Omental fat pad (tissue), 4 donors: Measurements from ENCODE around the gene NYNRIN. TPM values are rescaled to one million over a fixed set of nuclear protein-coding genes. Genes with fewer than 3 reads are reported as not detected.

ENCODE experiments used
- ATAC-seq: fragments of 150-250 bp; one replicate; pipeline ENCODE4 v1.9.1; 2016; ENCODE audit warnings: mild to moderate bottlenecking, moderate library complexity; ENCODE audit not compliant: low FRiP score
- DNase-seq: peaks from one replicate; pipeline ENCODE4 v3.0.0-alpha.2; 2019; ENCODE audit warnings: low spot score
- total RNA-seq, 4 donors: library from RNA; depleted of rRNA; stranded (reverse); fragments of >200 nt; gene quantifications; one replicate each; pipeline ENCODE4 v1.1.0, GENCODE V29; 2016
- TF ChIP-seq, protein P1 (sequence below), 3 donors: fragments of 450-650 bp; IDR thresholded peaks; one replicate each; pipeline ENCODE4 v1.5.1; 2016 to 2017; ENCODE audit warnings: antibody characterized with exemption in 3 of 3, mild to moderate bottlenecking in 3 of 3, moderate library complexity in 2 of 3

Gene NYNRIN
- total RNA-seq, 4 donors from 2014 or later = 4.6 to 24.9 (median 13.0) TPM

DNA sequence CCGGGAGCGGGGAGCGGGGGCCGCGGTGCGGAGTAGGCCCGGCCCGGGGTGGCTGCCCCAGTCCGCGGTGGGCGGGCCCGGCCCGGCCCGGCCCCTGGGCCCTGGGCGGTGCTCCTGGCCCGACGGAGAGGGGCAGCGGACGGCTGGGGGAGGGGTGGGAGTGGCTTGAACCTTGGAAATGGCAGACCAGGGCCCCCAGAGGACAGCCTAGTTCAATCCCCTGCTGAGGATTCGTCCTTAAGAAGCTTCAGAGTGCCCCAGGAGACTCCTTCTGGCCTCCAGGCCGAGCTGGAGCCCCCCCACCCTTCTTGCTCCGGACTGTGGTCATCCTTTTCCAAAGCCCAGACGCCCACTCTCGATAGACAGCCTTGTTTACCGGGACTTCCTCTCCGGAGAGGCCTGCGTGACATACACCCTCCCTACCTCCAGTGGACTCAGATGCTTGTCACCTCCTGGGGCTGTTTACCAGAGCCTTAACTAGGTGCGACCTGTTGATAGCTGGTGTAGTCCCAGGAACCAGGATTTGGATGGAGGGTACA is 31.4 kb downstream of the NYNRIN start:
- TF ChIP-seq, protein P1, sequence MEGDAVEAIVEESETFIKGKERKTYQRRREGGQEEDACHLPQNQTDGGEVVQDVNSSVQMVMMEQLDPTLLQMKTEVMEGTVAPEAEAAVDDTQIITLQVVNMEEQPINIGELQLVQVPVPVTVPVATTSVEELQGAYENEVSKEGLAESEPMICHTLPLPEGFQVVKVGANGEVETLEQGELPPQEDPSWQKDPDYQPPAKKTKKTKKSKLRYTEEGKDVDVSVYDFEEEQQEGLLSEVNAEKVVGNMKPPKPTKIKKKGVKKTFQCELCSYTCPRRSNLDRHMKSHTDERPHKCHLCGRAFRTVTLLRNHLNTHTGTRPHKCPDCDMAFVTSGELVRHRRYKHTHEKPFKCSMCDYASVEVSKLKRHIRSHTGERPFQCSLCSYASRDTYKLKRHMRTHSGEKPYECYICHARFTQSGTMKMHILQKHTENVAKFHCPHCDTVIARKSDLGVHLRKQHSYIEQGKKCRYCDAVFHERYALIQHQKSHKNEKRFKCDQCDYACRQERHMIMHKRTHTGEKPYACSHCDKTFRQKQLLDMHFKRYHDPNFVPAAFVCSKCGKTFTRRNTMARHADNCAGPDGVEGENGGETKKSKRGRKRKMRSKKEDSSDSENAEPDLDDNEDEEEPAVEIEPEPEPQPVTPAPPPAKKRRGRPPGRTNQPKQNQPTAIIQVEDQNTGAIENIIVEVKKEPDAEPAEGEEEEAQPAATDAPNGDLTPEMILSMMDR (IDR thresholded peaks at IDR 0.05) = no peak
- DNase-seq (no peak), ATAC-seq (peak; percentile 85)

DNA sequence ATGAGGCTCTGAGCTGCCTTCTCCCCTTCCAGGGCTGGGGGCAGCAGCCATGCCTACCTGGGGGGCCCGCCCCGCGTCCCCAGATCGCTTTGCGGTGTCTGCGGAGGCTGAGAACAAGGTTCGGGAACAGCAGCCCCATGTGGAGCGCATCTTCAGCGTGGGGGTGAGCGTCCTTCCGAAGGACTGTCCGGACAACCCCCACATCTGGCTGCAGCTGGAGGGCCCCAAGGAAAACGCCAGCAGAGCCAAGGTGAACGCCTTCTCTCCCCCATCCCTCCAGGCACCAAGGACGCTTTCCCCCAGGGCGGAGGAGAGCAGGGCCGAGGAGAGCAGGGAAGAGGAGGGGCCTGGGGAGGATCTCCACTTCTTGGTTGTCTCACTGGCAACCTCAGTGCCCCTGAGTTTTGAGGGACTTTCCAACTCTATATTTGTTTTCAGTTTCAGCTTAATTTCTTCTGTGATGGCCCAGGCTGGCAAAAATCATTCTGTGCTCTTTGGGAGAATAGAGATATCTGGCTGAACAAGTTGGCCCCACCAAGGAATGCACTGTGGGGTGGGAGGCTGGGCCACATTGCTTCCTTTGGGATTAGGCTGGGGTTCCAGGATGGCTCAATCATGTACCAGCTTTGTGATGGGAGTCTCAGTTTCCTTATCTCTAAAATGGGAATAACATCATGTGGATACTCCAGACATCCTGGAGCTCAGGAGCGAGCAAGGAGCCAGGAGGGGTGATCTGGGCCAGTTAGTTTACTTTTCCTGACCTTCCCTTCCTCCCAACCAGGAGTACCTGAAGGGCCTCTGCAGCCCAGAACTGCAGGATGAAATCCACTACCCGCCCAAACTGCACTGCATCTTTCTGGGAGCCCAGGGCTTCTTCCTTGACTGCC is 32.1 kb downstream of the NYNRIN start:
- ATAC-seq (no peak), DNase-seq (no peak)
- TF ChIP-seq, protein P1 (IDR thresholded peaks at IDR 0.05) = no peak

DNA sequence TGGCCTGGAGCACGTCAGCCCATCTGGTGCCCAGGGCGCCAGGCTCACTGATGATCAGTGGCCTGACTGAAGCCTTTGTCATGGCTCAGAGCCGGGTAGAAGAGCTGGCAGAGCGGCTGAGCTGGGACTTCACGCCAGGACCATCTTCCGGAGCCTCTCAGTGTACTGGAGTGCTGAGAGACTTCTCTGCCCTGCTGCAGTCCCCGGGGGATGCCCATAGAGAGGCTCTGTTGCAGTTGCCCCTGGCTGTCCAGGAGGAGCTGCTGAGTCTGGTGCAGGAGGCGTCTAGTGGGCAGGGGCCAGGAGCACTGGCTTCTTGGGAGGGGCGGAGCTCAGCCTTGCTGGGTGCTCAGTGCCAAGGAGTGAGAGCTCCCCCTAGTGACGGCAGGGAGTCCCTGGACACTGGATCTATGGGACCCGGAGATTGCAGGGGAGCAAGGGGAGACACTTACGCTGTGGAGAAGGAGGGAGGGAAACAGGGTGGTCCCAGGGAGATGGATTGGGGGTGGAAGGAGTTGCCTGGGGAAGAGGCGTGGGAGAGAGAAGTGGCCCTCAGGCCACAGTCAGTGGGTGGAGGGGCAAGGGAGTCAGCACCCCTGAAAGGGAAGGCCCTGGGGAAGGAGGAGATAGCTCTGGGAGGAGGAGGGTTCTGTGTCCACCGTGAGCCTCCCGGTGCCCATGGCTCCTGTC is 32.9 kb downstream of the NYNRIN start:
- DNase-seq = peak; percentile 89
- TF ChIP-seq, protein P1 (IDR thresholded peaks at IDR 0.05) = peak in 2 of 3 donors; percentile 46 to 72
- ATAC-seq = peak; percentile 73

DNA sequence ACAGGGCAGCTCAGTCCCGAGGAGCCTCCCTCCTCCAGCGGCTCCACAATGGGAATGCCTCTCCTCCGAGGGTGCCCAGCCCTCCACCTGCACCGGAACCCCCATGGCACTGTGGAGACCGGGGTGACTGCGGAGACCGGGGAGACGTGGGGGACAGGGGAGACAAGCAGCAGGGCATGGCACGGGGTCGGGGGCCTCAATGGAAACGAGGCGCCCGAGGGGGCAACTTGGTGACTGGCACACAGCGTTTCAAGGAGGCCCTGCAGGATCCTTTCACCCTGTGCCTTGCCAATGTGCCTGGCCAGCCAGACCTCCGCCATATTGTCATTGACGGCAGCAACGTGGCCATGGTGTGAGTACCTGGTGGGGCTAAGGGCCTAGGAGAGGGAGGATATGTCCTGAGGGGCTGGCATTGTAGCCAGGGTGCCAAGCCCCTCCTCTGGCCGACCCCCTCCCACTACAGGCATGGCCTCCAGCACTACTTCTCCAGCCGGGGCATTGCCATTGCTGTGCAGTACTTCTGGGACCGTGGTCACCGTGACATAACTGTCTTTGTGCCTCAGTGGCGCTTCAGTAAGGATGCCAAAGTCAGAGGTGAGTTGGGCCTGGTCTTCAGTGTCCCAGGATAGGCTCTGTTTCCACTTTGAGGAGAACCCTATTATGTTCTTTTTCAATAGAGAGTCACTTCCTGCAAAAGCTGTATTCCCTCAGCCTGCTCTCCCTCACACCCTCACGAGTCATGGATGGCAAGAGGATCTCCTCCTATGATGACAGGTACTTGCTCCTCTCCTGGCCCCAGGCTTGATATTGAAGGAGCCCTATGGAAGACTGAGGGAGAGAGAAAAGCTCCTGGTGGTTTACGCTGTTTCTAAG is 33.7 kb downstream of the NYNRIN start:
- no peak for DNase-seq
- TF ChIP-seq, protein P1 (IDR thresholded peaks at IDR 0.05) = no peak
- ATAC-seq = no peak

DNA sequence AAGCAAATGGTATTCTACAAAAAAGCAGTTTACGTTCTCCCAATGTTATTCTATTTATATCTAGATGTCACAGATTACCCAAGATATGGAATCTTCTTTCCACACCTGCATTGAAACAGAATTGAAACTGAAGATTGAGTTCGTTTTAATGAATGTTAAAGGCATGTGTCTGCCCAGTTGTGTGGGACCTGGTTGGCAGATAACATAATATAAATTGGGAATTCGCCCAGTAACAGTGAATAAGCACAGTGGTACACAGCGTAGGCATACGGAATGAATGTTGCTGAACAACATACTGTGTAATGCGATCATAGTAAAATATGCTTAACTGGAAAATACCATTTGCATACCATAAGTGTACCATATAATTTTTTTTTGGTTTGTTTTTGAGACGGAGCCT is 35.2 kb downstream of the NYNRIN start:
- DNase-seq (no peak), ATAC-seq (no peak)
- TF ChIP-seq, protein P1 (IDR thresholded peaks at IDR 0.05) = no peak

DNA sequence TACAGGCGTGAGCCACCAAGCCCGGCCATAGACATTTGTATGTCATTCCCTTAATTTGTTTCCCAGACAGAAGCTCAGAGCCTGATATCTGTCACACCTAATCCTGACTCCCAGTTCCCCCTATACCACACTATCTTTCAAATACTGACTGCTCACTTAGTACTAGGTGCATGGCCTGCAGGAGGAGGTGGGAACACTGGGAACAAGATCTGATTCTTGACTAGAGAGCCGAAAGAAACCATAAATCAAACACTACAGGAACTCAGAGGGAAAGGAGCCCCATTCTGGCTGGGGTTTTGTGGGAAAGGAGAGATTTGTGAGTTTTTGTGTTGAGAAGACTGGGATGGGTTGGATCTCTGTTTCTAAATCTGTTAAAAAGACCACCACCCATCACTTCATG is 35.9 kb downstream of the NYNRIN start:
- TF ChIP-seq, protein P1 (IDR thresholded peaks at IDR 0.05) = no peak
- ATAC-seq = no peak
- no peak for DNase-seq
